ENCODE results near the gene EN1.

EN1 gene

DNA sequence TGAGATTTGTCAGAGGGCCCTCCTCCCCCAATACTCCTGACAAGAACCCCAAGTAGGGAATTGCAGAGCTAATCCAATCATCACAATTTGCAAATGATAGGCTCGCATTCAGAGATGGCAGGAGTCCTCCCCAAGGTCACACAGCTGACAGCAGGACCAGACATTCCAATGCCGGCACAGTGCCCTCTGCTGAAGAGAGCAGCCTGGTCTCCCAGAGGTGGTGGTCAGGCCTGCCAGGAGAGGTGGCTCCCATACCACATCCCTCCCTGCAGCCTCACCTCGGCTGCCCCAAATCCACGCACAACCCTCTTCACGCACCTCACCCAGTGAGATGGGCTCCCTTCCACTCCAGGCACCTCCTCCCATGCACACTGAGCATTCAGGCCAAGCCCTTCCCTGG lies 25.4 kb downstream of the EN1 start:
- Histone ChIP-seq H3K27ac (ENCODE audit: low read depth, low read length) (no peak overlapping the region), H3K27me3 (ENCODE audit: control insufficient read depth, insufficient read depth, low read length) (no peaks in the 10 kb centered on the region), H3K9ac (ENCODE audit: low read length) (no peak overlapping the region), H3K36me3 (ENCODE audit: control insufficient read depth, insufficient read depth, low read length) (no peaks in the 10 kb centered on the region), H3K4me3 (ENCODE audit: low read length) (no peak overlapping the region), H3K4me1 (ENCODE audit: control insufficient read depth, insufficient read depth, low read length) (no peaks in the 10 kb centered on the region)

DNA sequence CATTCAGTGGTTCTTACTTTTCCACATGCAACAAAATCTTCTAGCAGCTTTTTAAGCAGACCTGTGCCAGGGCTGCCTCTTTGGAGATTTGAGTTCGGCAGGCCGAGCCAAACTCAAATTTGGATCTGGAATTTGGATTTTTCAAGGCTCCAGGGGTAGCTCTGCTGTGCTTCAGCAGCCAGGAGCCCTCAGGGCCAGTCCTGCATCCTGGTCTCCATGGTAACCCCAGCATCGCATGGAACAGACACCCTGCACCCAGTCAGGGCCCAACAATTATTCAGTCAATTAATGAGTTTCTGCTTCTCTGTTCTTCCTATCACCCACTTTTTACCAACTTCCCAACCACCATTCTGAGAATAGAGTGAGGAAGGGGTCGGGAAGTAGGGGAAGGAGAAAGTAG lies 30.0 kb downstream of the EN1 start:
- Histone ChIP-seq H3K27ac (ENCODE audit: low read depth, low read length) (no peak overlapping the region), H3K4me1 (ENCODE audit: control insufficient read depth, insufficient read depth, low read length) (no peaks in the 10 kb centered on the region), H3K27me3 (ENCODE audit: control insufficient read depth, insufficient read depth, low read length) (peaks cover 3% of the 10 kb centered on the region), H3K9ac (ENCODE audit: low read length) (no peak overlapping the region), H3K36me3 (ENCODE audit: control insufficient read depth, insufficient read depth, low read length) (no peaks in the 10 kb centered on the region), H3K4me3 (ENCODE audit: low read length) (no peak overlapping the region)

DNA sequence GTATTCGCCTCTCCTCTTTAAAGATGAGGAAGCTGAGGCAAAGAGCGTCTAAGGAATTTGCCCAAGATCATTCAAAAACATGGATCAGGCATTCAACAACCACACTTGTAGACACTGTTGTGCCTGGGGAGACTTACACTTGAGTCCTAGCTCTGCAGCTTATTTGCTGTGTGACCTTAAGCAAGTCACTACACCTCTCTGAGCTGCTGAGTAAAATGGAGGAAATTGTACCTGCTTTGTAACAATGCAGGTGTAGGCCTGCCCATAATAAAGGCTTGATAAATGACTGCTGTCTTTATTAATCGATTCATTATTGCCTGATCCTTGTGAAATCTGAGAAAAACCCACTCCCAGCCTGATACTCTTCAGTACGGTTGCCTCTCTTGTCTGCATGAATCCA lies 30.8 kb downstream of the EN1 start:
- Histone ChIP-seq H3K27me3 (ENCODE audit: control insufficient read depth, insufficient read depth, low read length) (peaks cover 4% of the 10 kb centered on the region), H3K4me3 (ENCODE audit: low read length) (no peak overlapping the region), H3K4me1 (ENCODE audit: control insufficient read depth, insufficient read depth, low read length) (no peaks in the 10 kb centered on the region), H3K9ac (ENCODE audit: low read length) (no peak overlapping the region), H3K36me3 (ENCODE audit: control insufficient read depth, insufficient read depth, low read length) (no peaks in the 10 kb centered on the region), H3K27ac (ENCODE audit: low read depth, low read length) (no peak overlapping the region)

DNA sequence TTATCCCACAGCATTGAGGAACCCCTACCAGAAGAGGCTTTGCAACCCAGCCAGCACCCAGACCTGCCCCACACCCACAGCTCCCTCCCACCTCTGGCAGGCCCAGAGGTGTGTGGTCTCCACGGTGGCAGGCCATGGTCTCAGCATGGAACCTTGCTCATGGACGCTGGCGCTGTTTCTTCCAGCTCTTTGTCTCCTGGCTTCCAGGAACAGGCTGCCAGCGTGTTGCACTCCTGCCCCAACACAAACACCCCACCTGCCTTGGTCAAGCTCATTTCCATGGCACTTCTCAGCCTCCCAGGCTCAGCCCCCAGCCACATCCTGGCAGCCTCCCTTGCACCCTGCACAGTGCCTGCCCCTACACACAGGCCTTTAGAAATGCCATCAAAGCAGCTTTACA lies 31.7 kb downstream of the EN1 start:
- H3K27ac ChIP-seq (ENCODE audit: low read depth, low read length): no peak overlapping the region
- no peak overlapping the region for H3K4me3 ChIP-seq (ENCODE audit: low read length)
- H3K4me1 ChIP-seq (ENCODE audit: control insufficient read depth, insufficient read depth, low read length): no peaks in the 10 kb centered on the region
- H3K36me3 ChIP-seq (ENCODE audit: control insufficient read depth, insufficient read depth, low read length): no peaks in the 10 kb centered on the region
- peaks cover 4% of the 10 kb centered on the region for H3K27me3 ChIP-seq (ENCODE audit: control insufficient read depth, insufficient read depth, low read length)
- no peak overlapping the region for H3K9ac ChIP-seq (ENCODE audit: low read length)

DNA sequence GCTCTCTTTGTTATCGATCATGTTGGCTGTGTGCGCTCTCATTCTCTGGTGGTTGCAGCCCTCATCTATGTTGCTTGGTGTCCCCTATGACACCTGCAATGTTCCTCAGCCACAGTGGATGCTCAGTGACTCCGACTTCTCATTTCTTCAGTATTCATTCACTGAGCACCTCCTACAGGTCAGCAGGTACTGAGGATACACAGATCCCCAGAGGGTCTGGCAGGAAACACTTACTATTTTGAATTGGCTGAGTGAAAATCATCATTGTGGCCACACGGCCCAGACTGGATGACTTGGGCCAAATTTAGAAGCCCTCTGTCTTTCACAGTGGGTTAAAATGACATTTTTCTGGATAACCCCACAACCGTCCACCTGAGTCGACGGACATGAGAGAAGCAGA lies 32.1 kb downstream of the EN1 start:
- no peak overlapping the region for H3K9ac ChIP-seq (ENCODE audit: low read length)
- no peak overlapping the region for H3K27ac ChIP-seq (ENCODE audit: low read depth, low read length)
- no peaks in the 10 kb centered on the region for H3K36me3 ChIP-seq (ENCODE audit: control insufficient read depth, insufficient read depth, low read length)
- no peaks in the 10 kb centered on the region for H3K4me1 ChIP-seq (ENCODE audit: control insufficient read depth, insufficient read depth, low read length)
- peaks cover 4% of the 10 kb centered on the region for H3K27me3 ChIP-seq (ENCODE audit: control insufficient read depth, insufficient read depth, low read length)
- H3K4me3 ChIP-seq (ENCODE audit: low read length): no peak overlapping the region

DNA sequence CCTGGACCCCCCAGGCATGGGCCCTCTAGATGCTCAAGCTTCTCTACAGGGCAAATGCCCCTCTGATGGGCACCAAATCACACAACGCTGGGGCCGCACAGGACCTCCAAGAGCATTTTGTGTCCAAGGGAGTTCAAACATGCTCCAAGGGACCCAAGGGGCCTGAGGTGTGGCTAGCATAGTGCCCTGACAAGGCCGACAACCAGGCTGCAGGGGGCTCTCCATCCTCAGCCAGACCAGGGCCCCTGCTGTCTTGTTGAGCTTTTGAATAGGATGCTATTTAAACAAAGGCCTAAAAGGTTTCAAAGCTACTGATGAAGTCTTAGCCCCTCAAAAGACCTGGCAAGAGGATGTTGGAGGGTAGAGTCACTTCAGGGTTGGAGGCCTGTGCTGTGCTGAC lies 33.1 kb downstream of the EN1 start:
- Histone ChIP-seq H3K9ac (ENCODE audit: low read length) (no peak overlapping the region), H3K36me3 (ENCODE audit: control insufficient read depth, insufficient read depth, low read length) (no peaks in the 10 kb centered on the region), H3K27me3 (ENCODE audit: control insufficient read depth, insufficient read depth, low read length) (peaks cover 4% of the 10 kb centered on the region), H3K27ac (ENCODE audit: low read depth, low read length) (no peak overlapping the region), H3K4me3 (ENCODE audit: low read length) (no peak overlapping the region), H3K4me1 (ENCODE audit: control insufficient read depth, insufficient read depth, low read length) (no peaks in the 10 kb centered on the region)

DNA sequence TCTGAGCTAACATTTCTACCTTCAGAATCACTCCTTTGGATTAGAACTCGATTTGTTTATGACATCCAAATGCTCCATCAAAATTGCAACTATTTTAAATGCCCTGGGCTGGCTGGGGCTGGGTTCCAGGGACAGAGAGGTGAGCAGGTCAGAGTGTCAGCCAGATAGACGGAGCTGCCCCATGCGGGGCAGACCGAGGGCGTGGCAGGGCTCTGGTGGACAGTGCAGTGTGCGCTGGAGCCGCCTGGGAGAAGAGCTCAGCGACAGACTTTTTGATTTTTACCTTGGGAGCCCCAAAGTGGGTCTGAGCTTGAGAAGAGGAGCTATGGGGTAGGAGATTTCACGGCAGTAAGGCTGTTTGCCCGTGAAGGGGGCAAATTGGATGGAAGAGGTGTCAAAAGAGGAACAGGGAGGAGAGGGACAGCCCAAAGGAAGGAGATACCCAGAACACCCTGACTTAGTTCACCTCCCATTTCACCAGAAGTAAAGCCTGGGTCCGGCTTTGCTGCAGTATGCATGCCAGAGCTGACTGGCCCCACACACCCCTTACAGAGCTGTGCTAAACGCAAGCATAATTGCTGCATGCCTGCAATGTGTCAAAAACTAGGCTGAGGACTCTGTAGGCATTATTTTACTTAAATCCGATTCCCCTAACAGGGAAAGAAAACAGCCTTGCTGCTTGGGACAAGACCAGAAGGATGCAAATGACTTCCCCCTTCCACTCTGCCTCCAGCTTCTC lies 33.7 kb downstream of the EN1 start:
- H3K27ac ChIP-seq (ENCODE audit: low read depth, low read length): no peak overlapping the region
- peaks cover 4% of the 10 kb centered on the region for H3K27me3 ChIP-seq (ENCODE audit: control insufficient read depth, insufficient read depth, low read length)
- no peak overlapping the region for H3K9ac ChIP-seq (ENCODE audit: low read length)
- H3K4me3 ChIP-seq (ENCODE audit: low read length): no peak overlapping the region
- H3K4me1 ChIP-seq (ENCODE audit: control insufficient read depth, insufficient read depth, low read length): no peaks in the 10 kb centered on the region
- H3K36me3 ChIP-seq (ENCODE audit: control insufficient read depth, insufficient read depth, low read length): no peaks in the 10 kb centered on the region

DNA sequence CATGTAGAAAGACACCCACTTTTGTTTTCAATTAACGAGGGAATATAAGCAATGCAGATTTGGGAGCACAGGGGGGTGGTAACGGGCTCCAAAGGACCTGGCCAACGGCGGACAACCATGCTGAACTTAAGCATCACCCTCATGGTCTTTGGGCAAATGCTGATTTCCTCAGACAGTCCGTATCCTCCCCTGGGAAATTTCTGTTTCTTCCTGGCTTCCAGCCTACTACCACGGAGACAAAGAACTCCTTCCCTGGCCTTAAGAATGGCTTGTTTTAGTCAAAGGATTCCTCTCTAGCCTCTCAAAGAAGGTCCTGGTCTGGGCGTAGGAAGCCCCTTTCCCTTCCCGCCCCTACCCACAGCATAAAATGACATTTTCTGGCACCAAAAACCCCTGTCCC lies 34.3 kb downstream of the EN1 start:
- H3K9ac ChIP-seq (ENCODE audit: low read length): no peak overlapping the region
- H3K4me3 ChIP-seq (ENCODE audit: low read length): no peak overlapping the region
- no peak overlapping the region for H3K27ac ChIP-seq (ENCODE audit: low read depth, low read length)
- no peaks in the 10 kb centered on the region for H3K4me1 ChIP-seq (ENCODE audit: control insufficient read depth, insufficient read depth, low read length)
- no peaks in the 10 kb centered on the region for H3K36me3 ChIP-seq (ENCODE audit: control insufficient read depth, insufficient read depth, low read length)
- peaks cover 4% of the 10 kb centered on the region for H3K27me3 ChIP-seq (ENCODE audit: control insufficient read depth, insufficient read depth, low read length)

DNA sequence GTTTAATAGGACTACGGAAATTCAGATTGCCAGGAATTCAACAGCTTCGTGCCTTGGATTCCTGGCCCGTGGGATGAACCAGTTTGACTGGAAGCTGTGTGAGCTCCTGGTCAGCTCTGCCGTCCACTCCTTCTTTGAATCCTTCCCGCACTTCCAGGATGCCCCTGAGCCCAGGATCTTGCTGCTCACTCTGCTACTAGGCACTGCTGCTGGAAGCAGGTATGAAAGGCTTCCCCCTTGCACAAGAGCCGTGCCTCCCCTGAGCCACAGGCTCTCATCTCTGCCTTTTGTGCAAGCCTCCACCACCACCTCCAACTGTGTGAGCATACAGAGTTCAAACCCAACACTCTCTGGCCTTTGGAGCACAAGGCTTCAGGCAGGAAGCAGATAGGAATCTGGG lies 34.9 kb downstream of the EN1 start:
- Histone ChIP-seq H3K36me3 (ENCODE audit: control insufficient read depth, insufficient read depth, low read length) (no peaks in the 10 kb centered on the region), H3K9ac (ENCODE audit: low read length) (no peak overlapping the region), H3K4me3 (ENCODE audit: low read length) (no peak overlapping the region), H3K4me1 (ENCODE audit: control insufficient read depth, insufficient read depth, low read length) (no peaks in the 10 kb centered on the region), H3K27me3 (ENCODE audit: control insufficient read depth, insufficient read depth, low read length) (peaks cover 4% of the 10 kb centered on the region), H3K27ac (ENCODE audit: low read depth, low read length) (no peak overlapping the region)

DNA sequence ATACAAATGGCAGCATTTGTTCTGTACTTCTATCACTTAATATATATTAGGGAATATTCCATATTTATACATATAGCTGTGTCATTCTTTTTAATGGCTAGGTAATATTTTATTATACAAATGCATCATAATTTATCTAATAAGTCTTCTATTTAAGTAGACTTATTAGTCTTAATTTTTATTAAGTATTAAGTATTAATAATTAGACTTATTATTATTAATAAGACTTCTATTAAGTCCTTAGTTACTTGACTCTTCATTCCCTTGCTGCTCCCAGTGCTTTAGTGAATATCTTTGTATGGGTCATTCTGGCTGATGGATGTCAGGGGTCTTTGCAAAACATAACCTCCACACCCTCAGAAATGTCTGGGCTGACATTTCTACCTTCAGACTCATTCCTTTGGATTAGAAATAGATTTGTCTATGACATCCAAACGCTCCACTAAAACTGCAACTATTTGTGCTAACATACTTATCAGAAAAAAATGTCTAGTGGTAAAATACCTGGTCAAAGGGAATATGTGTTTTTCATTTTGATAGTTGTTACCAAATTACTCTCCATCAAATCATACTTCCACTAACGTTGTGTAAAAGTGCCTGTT lies 35.8 kb downstream of the EN1 start:
- Histone ChIP-seq H3K27me3 (ENCODE audit: control insufficient read depth, insufficient read depth, low read length) (peaks cover 4% of the 10 kb centered on the region), H3K9ac (ENCODE audit: low read length) (no peak overlapping the region), H3K4me1 (ENCODE audit: control insufficient read depth, insufficient read depth, low read length) (no peaks in the 10 kb centered on the region), H3K36me3 (ENCODE audit: control insufficient read depth, insufficient read depth, low read length) (no peaks in the 10 kb centered on the region), H3K27ac (ENCODE audit: low read depth, low read length) (no peak overlapping the region), H3K4me3 (ENCODE audit: low read length) (no peak overlapping the region)

DNA sequence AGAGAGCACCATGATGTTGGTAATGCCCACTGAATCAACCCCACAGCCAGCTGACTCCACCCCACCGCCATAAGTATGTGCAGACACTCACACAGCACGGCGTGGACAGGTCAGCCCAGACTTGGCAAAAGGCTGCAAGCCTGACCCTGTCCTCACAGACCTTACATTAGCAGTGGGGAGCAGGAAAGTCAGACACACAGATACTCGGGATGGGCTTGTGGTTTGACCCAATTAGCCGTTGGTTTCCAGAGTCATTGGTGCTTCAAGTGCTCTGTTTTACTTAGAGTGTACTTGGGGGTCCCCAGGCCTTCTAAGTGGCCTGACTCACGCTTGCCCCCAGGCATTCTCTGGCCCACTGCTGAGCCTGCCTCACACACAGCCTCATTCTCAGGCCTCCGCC lies 36.7 kb downstream of the EN1 start:
- Histone ChIP-seq H3K27ac (ENCODE audit: low read depth, low read length) (no peak overlapping the region), H3K9ac (ENCODE audit: low read length) (no peak overlapping the region), H3K4me3 (ENCODE audit: low read length) (no peak overlapping the region), H3K27me3 (ENCODE audit: control insufficient read depth, insufficient read depth, low read length) (peaks cover 4% of the 10 kb centered on the region), H3K4me1 (ENCODE audit: control insufficient read depth, insufficient read depth, low read length) (no peaks in the 10 kb centered on the region), H3K36me3 (ENCODE audit: control insufficient read depth, insufficient read depth, low read length) (no peaks in the 10 kb centered on the region)

DNA sequence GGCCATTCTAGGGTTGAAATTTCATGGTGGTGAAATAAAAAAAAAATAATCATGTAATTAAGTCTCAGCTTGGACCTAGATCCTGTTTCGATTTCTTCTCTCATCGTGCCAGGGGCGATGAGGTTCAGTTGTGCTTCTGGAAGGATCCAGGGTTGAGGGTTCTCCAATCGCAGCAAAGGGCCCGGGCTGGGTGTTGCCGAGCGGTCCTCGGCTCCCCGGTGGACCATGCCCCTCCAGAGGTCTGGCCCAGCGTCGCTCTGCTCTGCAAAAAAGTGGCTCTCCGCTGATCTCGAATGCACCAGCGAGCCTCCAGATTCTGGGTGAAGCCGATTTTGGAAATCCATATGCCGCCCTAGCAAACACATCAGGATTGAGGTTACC lies 39.0 kb downstream of the EN1 start:
- H3K9ac ChIP-seq (ENCODE audit: low read length): no peak overlapping the region
- no peaks in the 10 kb centered on the region for H3K36me3 ChIP-seq (ENCODE audit: control insufficient read depth, insufficient read depth, low read length)
- H3K4me1 ChIP-seq (ENCODE audit: control insufficient read depth, insufficient read depth, low read length): no peaks in the 10 kb centered on the region
- H3K4me3 ChIP-seq (ENCODE audit: low read length): no peak overlapping the region
- H3K27ac ChIP-seq (ENCODE audit: low read depth, low read length): no peak overlapping the region
- peaks cover 4% of the 10 kb centered on the region for H3K27me3 ChIP-seq (ENCODE audit: control insufficient read depth, insufficient read depth, low read length)
